ENCODE data around the gene LIMS2.

GRCh38 chr2:127598711-127599110 is 76.6 kb downstream of the LIMS2 start:
- TF ChIP-seq, protein P1, sequence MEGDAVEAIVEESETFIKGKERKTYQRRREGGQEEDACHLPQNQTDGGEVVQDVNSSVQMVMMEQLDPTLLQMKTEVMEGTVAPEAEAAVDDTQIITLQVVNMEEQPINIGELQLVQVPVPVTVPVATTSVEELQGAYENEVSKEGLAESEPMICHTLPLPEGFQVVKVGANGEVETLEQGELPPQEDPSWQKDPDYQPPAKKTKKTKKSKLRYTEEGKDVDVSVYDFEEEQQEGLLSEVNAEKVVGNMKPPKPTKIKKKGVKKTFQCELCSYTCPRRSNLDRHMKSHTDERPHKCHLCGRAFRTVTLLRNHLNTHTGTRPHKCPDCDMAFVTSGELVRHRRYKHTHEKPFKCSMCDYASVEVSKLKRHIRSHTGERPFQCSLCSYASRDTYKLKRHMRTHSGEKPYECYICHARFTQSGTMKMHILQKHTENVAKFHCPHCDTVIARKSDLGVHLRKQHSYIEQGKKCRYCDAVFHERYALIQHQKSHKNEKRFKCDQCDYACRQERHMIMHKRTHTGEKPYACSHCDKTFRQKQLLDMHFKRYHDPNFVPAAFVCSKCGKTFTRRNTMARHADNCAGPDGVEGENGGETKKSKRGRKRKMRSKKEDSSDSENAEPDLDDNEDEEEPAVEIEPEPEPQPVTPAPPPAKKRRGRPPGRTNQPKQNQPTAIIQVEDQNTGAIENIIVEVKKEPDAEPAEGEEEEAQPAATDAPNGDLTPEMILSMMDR (IDR thresholded peaks at IDR 0.05), result no peak
- TF ChIP-seq RCOR1 (IDR thresholded peaks at IDR 0.05; ENCODE audit: low read depth, low read length), result no peak
- TF ChIP-seq FOSL2 (IDR thresholded peaks at IDR 0.05), result no peak
- no peak for TF ChIP-seq FOSL2 (CRISPR knock-in tag; IDR thresholded peaks at IDR 0.05)
- no peak for TF ChIP-seq SMC3 (IDR thresholded peaks at IDR 0.05)
- TF ChIP-seq PHF8 (IDR thresholded peaks at IDR 0.05; ENCODE audit: borderline replicate concordance, low read depth), result no peak
- TF ChIP-seq POLR2A (IDR thresholded peaks at IDR 0.05; ENCODE audit: low read length), result no peak
- no peak for TF ChIP-seq RFX5 (IDR thresholded peaks at IDR 0.05)
- no peak for TF ChIP-seq REST (IDR thresholded peaks at IDR 0.05)
- TF ChIP-seq, protein P2, sequence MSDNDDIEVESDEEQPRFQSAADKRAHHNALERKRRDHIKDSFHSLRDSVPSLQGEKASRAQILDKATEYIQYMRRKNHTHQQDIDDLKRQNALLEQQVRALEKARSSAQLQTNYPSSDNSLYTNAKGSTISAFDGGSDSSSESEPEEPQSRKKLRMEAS (IDR thresholded peaks at IDR 0.05), result no peak
